K562 (cell line): ENCODE results near the gene SAP30BP. TPM values are rescaled to one million over a fixed set of nuclear protein-coding genes. Genes with fewer than 3 reads are reported as not detected.

Experiments used
- ATAC-seq: fragments of 200-7000 bp; cut with Tn5 transposase; 3 replicates; pipeline ENCODE4 v1.9.1; 2020; ENCODE audit warnings: moderate library complexity
- BruUV-seq: library from RNA; stranded (reverse); fragments of 400-500 nt; replicated peaks from 2 replicates; lab custom pipeline; 2021; lab: Mats Ljungman, UMichigan
- CTCF ChIA-PET: fragments of 300-600 bp; formaldehyde crosslinking; extraction: SDS; loops from one replicate; lab custom pipeline; 2021; ENCODE audit warnings: low intra/inter-chr PET ratio; lab: Yijun Ruan, JAX
- POLR2A ChIA-PET: fragments of 300-600, 350-650 bp; sonication (Branson Sonifier 250); formaldehyde crosslinking; extraction: SDS; loops from one replicate; lab custom pipeline; 2021; ENCODE audit warnings: antibody characterized with exemption, inconsistent platforms; lab: Yijun Ruan, JAX
- DNase-seq, 4 experiments: peaks; one replicate each; pipeline versions ENCODE4 v3.0.0 to v3.0.0-alpha.2; 2011 to 2018; ENCODE audit warnings: low spot score in 3 of 4, mixed read lengths in 3 of 4; ENCODE audit errors: extremely low read depth in 1 of 4
- FAIRE-seq: peaks from 2 replicates; lab custom pipeline; 2011; peaks lifted over from hg19 to GRCh38; lab: Jason Lieb, UNC
- H2AFZ ChIP-seq: 2 replicates; pipeline ENCODE4 v1.6.0; 2011; ENCODE audit warnings: low read depth, low read length, control low read depth, inconsistent platforms
- H3K27ac ChIP-seq: fragments of 200-600 bp; 3 replicates; pipeline ENCODE4 v1.8.0; 2011; ENCODE audit warnings: low read depth, mild to moderate bottlenecking, control low read depth, inconsistent platforms, low read length, moderate library complexity, mixed read lengths; ENCODE audit errors: extremely low read depth
- H3K27me3 ChIP-seq, 2 experiments: fragments of 300-600 bp in 1 of 2; 2 replicates in 1 of 2; 3 replicates in 1 of 2; pipeline versions ENCODE4 v1.6.0 to v1.8.0; 2011; ENCODE audit warnings: inconsistent platforms in 2 of 2, low read length in 2 of 2, mild to moderate bottlenecking in 1 of 2, mixed read lengths in 1 of 2, moderate library complexity in 1 of 2; ENCODE audit not compliant: control insufficient read depth in 2 of 2, insufficient read depth in 2 of 2
- H3K36me3 ChIP-seq: fragments of 300-600 bp; 3 replicates; pipeline ENCODE4 v1.8.0; 2011; ENCODE audit warnings: mild to moderate bottlenecking, low read length, inconsistent platforms; ENCODE audit not compliant: control insufficient read depth, insufficient read depth
- H3K4me1 ChIP-seq, 2 experiments: fragments of 200-600 bp in 1 of 2; replicated peaks in 1 of 2; 2 replicates in 1 of 2; 3 replicates in 1 of 2; pipeline versions ENCODE4 v1.5.1 to v1.8.0; 2011; ENCODE audit warnings: inconsistent platforms in 2 of 2, low read length in 2 of 2, mild to moderate bottlenecking in 1 of 2, mixed read lengths in 1 of 2, moderate library complexity in 1 of 2; ENCODE audit not compliant: control insufficient read depth in 2 of 2, insufficient read depth in 2 of 2
- H3K4me2 ChIP-seq: 2 replicates; pipeline ENCODE4 v1.6.1; 2011; ENCODE audit warnings: low read length, control low read depth, inconsistent platforms, mixed read lengths; ENCODE audit not compliant: insufficient read depth
- H3K4me3 ChIP-seq: fragments of 200-600 bp; sonication (generic), shearing (Covaris generic); 2 replicates; pipeline ENCODE4 v1.5.1; 2016; ENCODE audit warnings: control low read depth, inconsistent platforms
- H3K79me2 ChIP-seq: fragments of 200-600 bp; 3 replicates; pipeline ENCODE4 v1.8.0; 2011; ENCODE audit warnings: low read length, inconsistent platforms; ENCODE audit not compliant: control insufficient read depth, insufficient read depth
- H3K9ac ChIP-seq, 2 experiments: 2 replicates each; pipeline versions ENCODE4 v1.6.0 to v1.6.1; 2011; ENCODE audit warnings: low read depth in 2 of 2, low read length in 2 of 2, control low read depth in 1 of 2, inconsistent platforms in 1 of 2, mild to moderate bottlenecking in 1 of 2, mixed read lengths in 1 of 2; ENCODE audit not compliant: insufficient read depth in 1 of 2
- H3K9me1 ChIP-seq: one replicate; pipeline ENCODE4 v1.6.0; 2011; ENCODE audit warnings: inconsistent platforms, mild to moderate bottlenecking, low read length, moderate library complexity; ENCODE audit not compliant: control insufficient read depth, insufficient read depth
- H3K9me3 ChIP-seq: replicated peaks from 2 replicates; pipeline ENCODE4 v1.5.1; 2011; ENCODE audit warnings: low read depth, low read length, inconsistent platforms; ENCODE audit not compliant: control insufficient read depth, insufficient read depth
- H4K20me1 ChIP-seq: replicated peaks from 2 replicates; pipeline ENCODE4 v1.6.1; 2011; ENCODE audit warnings: low read length, inconsistent platforms, mixed read lengths; ENCODE audit not compliant: control insufficient read depth, insufficient read depth
- POLR2G ChIP-seq: fragments of 200-400 bp; formaldehyde crosslinking; IDR thresholded peaks from 2 replicates; pipeline ENCODE4 v1.6.1; 2017; ENCODE audit warnings: low read depth, mild to moderate bottlenecking, antibody characterized with exemption, low read length, moderate library complexity
- WGBS: fragments of 100-300 bp; shearing (Covaris generic); methylation state at CpG from one replicate; pipeline ENCODE4 v1.1.6; 2016; ENCODE audit warnings: low coverage, mixed read lengths; ENCODE audit not compliant: insufficient coverage; ENCODE audit errors: missing lambda C conversion rate; 5-methylcytosine and 5-hydroxymethylcytosine counted together
- in situ Hi-C: fragments of 300-500 bp; cut with MboI; formaldehyde crosslinking; loops from 4 replicates; pipeline ENCODE4 v1.15.0; 2018; ENCODE audit warnings: inconsistent platforms, mixed read lengths
- intact Hi-C: fragments of 100-400 bp; cut with micrococcal nuclease; formaldehyde crosslinking; loops from 2 replicates; pipeline ENCODE4 v1.14.2; 2022
- polyA plus RNA-seq, 8 experiments: library from polyadenylated mRNA; depleted of rRNA in 4 of 8; stranded (reverse) in 5 of 8; unstranded in 3 of 8; fragments of >200 nt; fragmentation: Nextera tagmentation in 2 of 8; fragmentation: Illumina TruSeq in 1 of 8; extraction: Ambion mirVana in 2 of 8; extraction: Trizol in 1 of 8; gene quantifications; 2 replicates each; pipeline versions ENCODE4 v1.2.1 to v1.2.3, GENCODE V29; 2011 to 2014; ENCODE audit warnings: inconsistent platforms in 1 of 8, missing spikeins in 1 of 8
- total RNA-seq, 7 experiments: library from RNA; depleted of rRNA in 6 of 7; stranded (reverse); fragments of >200 nt in 6 of 7; fragmentation: Illumina TruSeq in 2 of 7; extraction: Trizol in 2 of 7; gene quantifications; 2 replicates each; pipeline versions ENCODE4 v1.2.1 to v1.2.3, GENCODE V29; 2011 to 2021; ENCODE audit warnings: low replicate concordance in 1 of 7
- TF ChIP-seq, protein P1 (sequence below): fragments of 450-650 bp; conservative IDR thresholded peaks from 2 replicates; pipeline ENCODE4 v1.6.1; 2016; ENCODE audit warnings: missing genetic modification characterization, low read depth, mild to moderate bottlenecking, missing compliant biosample characterization, moderate library complexity
- TF ChIP-seq, protein P2 (sequence below): sonication (generic); formaldehyde crosslinking; IDR thresholded peaks from 2 replicates; pipeline ENCODE4 v1.9.0; 2022; ENCODE audit warnings: mild to moderate bottlenecking, missing genetic modification reagents

SAP30BP gene
- total and polyA plus RNA-seq, 9 of the 15 experiments (the other 6 are each of a cell fraction or from before 2014, with no cell fraction given), result 45.3 to 154 (median 71.7) TPM

DNA sequence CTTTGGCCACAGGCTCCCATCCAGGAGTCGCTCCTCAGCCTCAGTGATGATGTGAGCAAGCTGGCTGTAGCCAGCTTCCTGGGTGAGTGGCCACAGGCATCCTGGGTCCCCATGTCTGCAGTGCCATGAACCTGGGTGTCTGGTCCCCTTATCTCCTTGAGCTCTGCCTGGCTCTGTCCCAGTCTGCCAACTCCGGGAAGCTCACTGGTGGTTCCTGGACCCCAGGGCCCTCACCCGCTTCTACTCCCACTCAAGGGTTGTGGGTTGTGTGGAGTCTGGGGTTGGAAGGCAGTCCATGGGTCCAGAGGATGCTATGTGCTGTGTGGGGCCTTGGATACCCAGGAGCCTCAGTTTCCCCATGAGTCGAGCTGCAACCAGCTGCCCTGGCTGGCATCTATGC lies 45.6 kb upstream of the SAP30BP start:
- Histone ChIP-seq H3K27ac (no peak overlapping the region), H3K4me3 (no peak overlapping the region), H3K9me3 (no peaks in the 10 kb centered on the region), H3K79me2 (no peaks in the 10 kb centered on the region), H4K20me1 (peaks cover 17% of the 10 kb centered on the region), H2AFZ (no peak overlapping the region), H3K4me1 (peaks cover 0 to 72% of the 10 kb centered on the region in 2 experiments; a peak in 3 of 5 replicates), H3K9ac (peak overlapping the region in 1 of 2 experiments; percentile 6; a peak in 1 of 4 replicates), H3K27me3 (peaks cover 4 to 60% of the 10 kb centered on the region in 2 experiments; a peak in 3 of 5 replicates), H3K9me1 (no peaks in the 10 kb centered on the region), H3K4me2 (no peak overlapping the region), H3K36me3 (no peaks in the 10 kb centered on the region)
- WGBS, result 19% methylated on average over 4 of the region's 4 CpGs
- FAIRE-seq (no peak), ATAC-seq (no peak), DNase-seq (no peak)
- POLR2A ChIA-PET, result interaction anchor here (0.6 to 1.8 kb wide), 4 partner anchors 12 to 225 kb away, joined by 3 to 8 read pairs (median 4); partner anchors contain the start of gene SMIM5
- BruUV-seq, result no TSS peak
- in situ Hi-C loops, result no loop called here
- CTCF ChIA-PET, result no interaction called here
- intact Hi-C loops, result no loop called here
- peak; percentile 8; the same call in 1 of the 2 replicates for TF ChIP-seq POLR2G
- TF ChIP-seq, protein P1, sequence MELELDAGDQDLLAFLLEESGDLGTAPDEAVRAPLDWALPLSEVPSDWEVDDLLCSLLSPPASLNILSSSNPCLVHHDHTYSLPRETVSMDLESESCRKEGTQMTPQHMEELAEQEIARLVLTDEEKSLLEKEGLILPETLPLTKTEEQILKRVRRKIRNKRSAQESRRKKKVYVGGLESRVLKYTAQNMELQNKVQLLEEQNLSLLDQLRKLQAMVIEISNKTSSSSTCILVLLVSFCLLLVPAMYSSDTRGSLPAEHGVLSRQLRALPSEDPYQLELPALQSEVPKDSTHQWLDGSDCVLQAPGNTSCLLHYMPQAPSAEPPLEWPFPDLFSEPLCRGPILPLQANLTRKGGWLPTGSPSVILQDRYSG (tag), result no peak
- TF ChIP-seq, protein P2, sequence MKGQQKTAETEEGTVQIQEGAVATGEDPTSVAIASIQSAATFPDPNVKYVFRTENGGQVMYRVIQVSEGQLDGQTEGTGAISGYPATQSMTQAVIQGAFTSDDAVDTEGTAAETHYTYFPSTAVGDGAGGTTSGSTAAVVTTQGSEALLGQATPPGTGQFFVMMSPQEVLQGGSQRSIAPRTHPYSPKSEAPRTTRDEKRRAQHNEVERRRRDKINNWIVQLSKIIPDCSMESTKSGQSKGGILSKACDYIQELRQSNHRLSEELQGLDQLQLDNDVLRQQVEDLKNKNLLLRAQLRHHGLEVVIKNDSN, result 0 out of 2 replicates have a peak, but pooled peaks have one; percentile 3
